Spleen (tissue), 11 donors: ENCODE data around the gene ENTPD8. TPM values are rescaled to one million over a fixed set of nuclear protein-coding genes. Genes with fewer than 3 reads are reported as not detected.

Experiments
- DNase-seq: peaks from one replicate; pipeline ENCODE4 v3.0.0-alpha.2; 2020
- H3K27ac ChIP-seq, 8 donors: fragments of 200-600 bp; sonication (generic) in 7 of 8; 1 replicate in 4 of 8; 2 replicates in 4 of 8; pipeline versions ENCODE4 v1.5.0 to v1.8.0; 2016 to 2021; ENCODE audit warnings: inconsistent platforms in 4 of 8, mild to moderate bottlenecking in 4 of 8, moderate library complexity in 1 of 8
- H3K27me3 ChIP-seq, 7 donors: fragments of 200-600 bp; sonication (generic) in 6 of 7; replicated peaks in 1 of 7; 1 replicate in 4 of 7; 2 replicates in 3 of 7; pipeline versions ENCODE4 v1.5.0 to v1.8.0; 2016 to 2021; ENCODE audit warnings: inconsistent platforms in 3 of 7, mild to moderate bottlenecking in 1 of 7
- H3K36me3 ChIP-seq, 6 donors: fragments of 200-600 bp; sonication (generic) in 5 of 6; 1 replicate in 4 of 6; 2 replicates in 2 of 6; pipeline versions ENCODE4 v1.5.0 to v1.8.0; 2016 to 2021; ENCODE audit warnings: inconsistent platforms in 2 of 6
- H3K4me1 ChIP-seq, 6 donors: fragments of 200-600 bp; sonication (generic) in 5 of 6; 1 replicate in 3 of 6; 2 replicates in 3 of 6; pipeline versions ENCODE4 v1.5.0 to v1.8.0; 2016 to 2021; ENCODE audit warnings: inconsistent platforms in 3 of 6
- H3K4me3 ChIP-seq, 8 donors: fragments of 200-600 bp; sonication (generic) in 7 of 8; 1 replicate in 4 of 8; 2 replicates in 4 of 8; pipeline versions ENCODE4 v1.5.0 to v1.8.0; 2016 to 2021; ENCODE audit warnings: inconsistent platforms in 4 of 8, mild to moderate bottlenecking in 4 of 8, moderate library complexity in 2 of 8
- H3K9me3 ChIP-seq, 8 donors: fragments of 200-600 bp; sonication (generic) in 7 of 8; 1 replicate in 4 of 8; 2 replicates in 4 of 8; pipeline versions ENCODE4 v1.5.0 to v1.8.0; 2016 to 2021; ENCODE audit warnings: inconsistent platforms in 4 of 8
- POLR2A ChIP-seq, 3 donors: fragments of 450-650 bp; IDR thresholded peaks; one replicate each; pipeline ENCODE4 v1.5.1; 2017; ENCODE audit warnings: antibody characterized with exemption in 3 of 3, mild to moderate bottlenecking in 1 of 3
- POLR2AphosphoS5 ChIP-seq, 3 donors: sonication (generic); formaldehyde crosslinking; IDR thresholded peaks; one replicate each; pipeline ENCODE4 v1.5.1; 2017; ENCODE audit warnings: antibody characterized with exemption in 3 of 3
- WGBS, 5 donors: extraction: QIAGEN DNeasy Blood & Tissue Kit in 3 of 5; methylation state at CpG; one replicate each; pipeline versions ENCODE4 v1.1.5 to v1.1.7; 2013 to 2018; 5-methylcytosine and 5-hydroxymethylcytosine counted together
- intact Hi-C: fragments of 100-400 bp; cut with DNase I; formaldehyde crosslinking; loops from one replicate; pipeline ENCODE4 v1.15.0; 2023; ENCODE audit warnings: low total_unique reads
- polyA plus RNA-seq, 3 donors: library from polyadenylated mRNA; stranded (reverse); fragments of 200-250 nt; gene quantifications; one replicate each; pipeline ENCODE4 v1.2.1, GENCODE V29; 2013
- total RNA-seq, 7 donors: library from RNA; depleted of rRNA in 3 of 7; stranded (reverse); fragments of >200 nt in 3 of 7; fragmentation: NEBNext Ultra II Directional in 4 of 7; extraction: Animal tissue kit (Norgen Biotek cat#: 25700) in 4 of 7; gene quantifications; one replicate each; pipeline versions ENCODE4 v1.1.0 to v1.2.1, GENCODE V29; 2016 to 2021
- TF ChIP-seq, protein P1 (sequence below), 11 experiments: fragments of 200-600 bp in 7 of 11; fragments of 450-650 bp in 4 of 11; sonication (generic) in 4 of 11; IDR thresholded peaks in 8 of 11; conservative IDR thresholded peaks in 3 of 11; 1 replicate in 7 of 11; 2 replicates in 4 of 11; pipeline versions ENCODE4 v1.4.0 to v1.8.0; 2016 to 2021; ENCODE audit warnings: antibody characterized with exemption in 11 of 11, inconsistent platforms in 4 of 11, mild to moderate bottlenecking in 1 of 11
- donor health status: healthy with polysubstance abuse.
- donor health status: DM: no; HTN: no; CAD: no; lungs with moderate emphysema.
- donor health status: DM: no; HTN: no; CAD: no.
- donor health status: Bipolar disorder and iron deficiency.
- donor health status: healthy.
- donor health status: DM: no; HTN: no; CAD: no.
- donor health status: DM: yes; HTN: yes; CAD: no.

ENTPD8 gene
- total and polyA plus RNA-seq, 10 donors: 0.07 to 0.37 (median 0.18) TPM; not detected in 4

DNA sequence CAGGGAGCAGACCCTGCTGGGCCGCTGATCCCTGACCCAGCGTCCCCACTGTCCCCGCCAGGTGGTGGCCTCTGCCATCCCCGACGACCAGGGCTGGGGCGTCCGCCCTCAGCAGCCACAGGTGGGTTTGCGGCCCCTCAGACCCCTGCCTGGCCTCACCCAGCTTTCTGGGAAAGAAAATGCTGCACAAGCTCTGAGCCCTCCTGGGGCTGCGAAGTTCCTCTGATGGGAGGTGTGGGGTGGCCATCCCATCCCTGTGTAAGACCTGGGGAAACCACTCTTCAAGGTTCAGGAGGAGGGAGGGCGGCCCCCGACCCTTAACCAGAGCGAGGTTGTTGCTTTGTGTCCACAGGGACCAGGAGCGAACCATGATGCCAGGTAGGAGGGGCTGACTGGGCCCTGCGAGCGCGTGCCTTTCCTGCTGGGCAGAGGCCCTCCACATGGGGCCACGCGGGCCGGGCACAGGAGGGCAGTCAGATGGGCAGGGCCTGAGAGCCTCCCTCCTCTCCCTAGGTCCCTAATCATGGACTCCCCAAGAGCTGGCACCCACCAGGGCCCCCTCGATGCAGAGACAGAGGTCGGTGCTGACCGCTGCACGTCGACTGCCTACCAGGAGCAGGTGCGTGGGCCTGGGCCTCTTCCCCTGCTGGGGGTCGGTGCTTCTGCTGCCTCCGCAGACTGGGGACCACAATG lies 10.3 kb downstream of the ENTPD8 start:
- peak overlapping the region in 1 of 8 donors; percentile 48 for H3K4me3 ChIP-seq
- H3K27me3 ChIP-seq: peaks cover 0 to 51% (median 0%) of the 10 kb centered on the region in 7 donors
- H3K4me1 ChIP-seq: peaks cover 0 to 37% (median 5%) of the 10 kb centered on the region in 6 donors
- 73 to 85% (median 81%) methylated on average over 20 to 27 of the region's 27 CpGs for WGBS, 5 donors
- no peaks in the 10 kb centered on the region for H3K36me3 ChIP-seq
- DNase-seq: peak; percentile 66
- H3K9me3 ChIP-seq: no peaks in the 10 kb centered on the region
- intact Hi-C loops: no loop called here
- TF ChIP-seq POLR2A (IDR thresholded peaks at IDR 0.05) (no peak), POLR2AphosphoS5 (IDR thresholded peaks at IDR 0.05) (no peak)
- TF ChIP-seq, protein P1, sequence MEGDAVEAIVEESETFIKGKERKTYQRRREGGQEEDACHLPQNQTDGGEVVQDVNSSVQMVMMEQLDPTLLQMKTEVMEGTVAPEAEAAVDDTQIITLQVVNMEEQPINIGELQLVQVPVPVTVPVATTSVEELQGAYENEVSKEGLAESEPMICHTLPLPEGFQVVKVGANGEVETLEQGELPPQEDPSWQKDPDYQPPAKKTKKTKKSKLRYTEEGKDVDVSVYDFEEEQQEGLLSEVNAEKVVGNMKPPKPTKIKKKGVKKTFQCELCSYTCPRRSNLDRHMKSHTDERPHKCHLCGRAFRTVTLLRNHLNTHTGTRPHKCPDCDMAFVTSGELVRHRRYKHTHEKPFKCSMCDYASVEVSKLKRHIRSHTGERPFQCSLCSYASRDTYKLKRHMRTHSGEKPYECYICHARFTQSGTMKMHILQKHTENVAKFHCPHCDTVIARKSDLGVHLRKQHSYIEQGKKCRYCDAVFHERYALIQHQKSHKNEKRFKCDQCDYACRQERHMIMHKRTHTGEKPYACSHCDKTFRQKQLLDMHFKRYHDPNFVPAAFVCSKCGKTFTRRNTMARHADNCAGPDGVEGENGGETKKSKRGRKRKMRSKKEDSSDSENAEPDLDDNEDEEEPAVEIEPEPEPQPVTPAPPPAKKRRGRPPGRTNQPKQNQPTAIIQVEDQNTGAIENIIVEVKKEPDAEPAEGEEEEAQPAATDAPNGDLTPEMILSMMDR (IDR thresholded peaks at IDR 0.05 in 8 of 11, conservative IDR thresholded peaks at IDR 0.05 in 3 of 11): no peak
- no peak overlapping the region for H3K27ac ChIP-seq

DNA sequence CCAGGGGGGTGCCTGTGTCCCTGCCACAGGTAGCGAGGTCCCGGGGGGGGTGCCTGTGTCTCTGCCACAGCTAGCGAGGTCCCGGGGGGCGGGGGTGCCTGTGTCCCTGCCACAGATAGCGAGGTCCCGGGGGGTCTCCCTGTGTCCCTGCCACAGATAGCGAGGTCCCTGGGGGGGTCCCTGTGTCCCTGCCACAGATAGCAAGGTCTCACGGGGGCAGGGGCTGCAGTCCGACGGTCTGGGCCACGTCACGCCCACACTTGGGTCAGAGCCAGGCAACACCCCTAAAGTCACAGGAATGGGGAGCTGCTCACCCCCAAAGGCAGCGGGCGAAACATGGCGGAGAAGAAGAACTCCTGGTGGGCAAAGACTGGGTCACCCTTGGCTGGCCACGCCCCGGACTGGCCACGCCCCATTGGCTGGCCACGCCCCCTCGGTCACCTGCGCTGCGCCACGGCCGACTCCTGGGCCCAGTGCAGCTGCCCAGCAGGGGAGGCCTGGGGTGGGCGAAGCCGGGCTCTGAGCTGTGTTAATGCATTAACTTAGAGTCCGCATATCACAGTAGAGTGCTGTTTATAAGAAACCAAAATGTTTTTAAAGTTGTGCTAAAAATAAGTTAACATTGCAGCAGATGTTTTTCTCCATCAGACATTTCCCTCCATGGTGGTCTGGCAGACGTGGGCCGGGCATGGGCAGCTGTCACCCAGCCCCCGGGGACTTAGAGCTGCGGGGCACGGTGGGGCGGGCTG lies 11.0 kb downstream of the ENTPD8 start:
- intact Hi-C loops: no loop called here
- Histone ChIP-seq H3K27me3 (peaks cover 0 to 43% (median 0%) of the 10 kb centered on the region in 7 donors), H3K4me1 (peaks cover 0 to 34% (median 5%) of the 10 kb centered on the region in 6 donors), H3K4me3 (peak overlapping the region in 1 of 8 donors; percentile 48), H3K36me3 (no peaks in the 10 kb centered on the region), H3K9me3 (no peaks in the 10 kb centered on the region), H3K27ac (no peak overlapping the region)
- DNase-seq: peak; percentile 81
- WGBS, 5 donors: 47 to 74% (median 61%) methylated on average over 25 to 34 of the region's 34 CpGs
- TF ChIP-seq POLR2AphosphoS5 (IDR thresholded peaks at IDR 0.05): peak in 1 of 3 donors; percentile 30
- TF ChIP-seq, protein P1 (IDR thresholded peaks at IDR 0.05 in 8 of 11, conservative IDR thresholded peaks at IDR 0.05 in 3 of 11): no peak

DNA sequence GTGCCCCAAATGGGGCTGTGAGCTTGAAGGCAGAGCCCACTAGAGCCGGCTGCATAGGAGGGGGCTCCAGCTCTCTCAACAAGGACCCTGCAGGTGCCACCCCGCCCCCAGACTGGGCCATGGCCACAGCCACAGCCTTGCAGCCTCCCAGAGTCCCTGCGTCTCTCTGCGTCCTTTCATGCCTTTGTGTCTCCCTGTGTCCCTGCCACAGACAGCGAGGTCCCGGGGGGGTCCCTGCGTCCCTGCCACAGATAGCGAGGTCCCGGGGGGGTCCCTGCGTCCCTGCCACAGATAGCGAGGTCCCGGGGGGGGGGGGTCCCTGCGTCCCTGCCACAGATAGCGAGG lies 11.6 kb downstream of the ENTPD8 start:
- Histone ChIP-seq H3K4me3 (peak overlapping the region in 1 of 8 donors; percentile 21), H3K9me3 (no peaks in the 10 kb centered on the region), H3K36me3 (no peaks in the 10 kb centered on the region), H3K4me1 (peaks cover 0 to 36% (median 8%) of the 10 kb centered on the region in 6 donors), H3K27ac (no peak overlapping the region), H3K27me3 (peaks cover 0 to 37% (median 0%) of the 10 kb centered on the region in 7 donors)
- intact Hi-C loops: no loop called here
- no peak for DNase-seq
- 69 to 85% (median 72%) methylated on average over 9 to 14 of the region's 14 CpGs for WGBS, 5 donors
- TF ChIP-seq POLR2AphosphoS5 (IDR thresholded peaks at IDR 0.05): no peak
- TF ChIP-seq, protein P1 (IDR thresholded peaks at IDR 0.05 in 8 of 11, conservative IDR thresholded peaks at IDR 0.05 in 3 of 11): no peak
- no peak for TF ChIP-seq POLR2A (IDR thresholded peaks at IDR 0.05)
